ENCODE data around the gene GSDME.
A peak's percentile ranks its signal among the peaks of the same experiment; 100 is the strongest.

Gene GSDME

GRCh38 chr7:24757353-24758275, at the start of gene GSDME:
Gene GSDME (minus strand): TSS chr7:24757464. CDS start chr7:24749774, 7,690 bp downstream.
- FAIRE-seq, result no peak
- DNase-seq (ENCODE audit: insufficient read length, low spot score), result peak; percentile 33
- TF ChIP-seq CTCF (IDR thresholded peaks at IDR 0.05; ENCODE audit: insufficient read depth, missing control alignments), result no peak

GRCh38 chr7:24802300-24802699, 45.0 kb upstream of the GSDME start:
- no peak for FAIRE-seq
- no peak for TF ChIP-seq CTCF (IDR thresholded peaks at IDR 0.05; ENCODE audit: insufficient read depth, missing control alignments)
- no peak for DNase-seq (ENCODE audit: insufficient read length, low spot score)

- DNase-seq (ENCODE audit: insufficient read length, low spot score) (no peak), FAIRE-seq (no peak)
- TF ChIP-seq CTCF (IDR thresholded peaks at IDR 0.05; ENCODE audit: insufficient read depth, missing control alignments), result no peak
Measured at GRCh38 chr7:24801883-24802282, 44.6 kb upstream of the GSDME start.

- FAIRE-seq, result no peak
- TF ChIP-seq CTCF (IDR thresholded peaks at IDR 0.05; ENCODE audit: insufficient read depth, missing control alignments), result no peak
Measured at GRCh38 chr7:24800667-24801066, 43.4 kb upstream of the GSDME start.

GRCh38 chr7:24800073-24800472, 42.8 kb upstream of the GSDME start:
- no peak for TF ChIP-seq CTCF (IDR thresholded peaks at IDR 0.05; ENCODE audit: insufficient read depth, missing control alignments)
- no peak for FAIRE-seq
- no peak for DNase-seq (ENCODE audit: insufficient read length, low spot score)

More at GRCh38 chr7:24800667-24801066, 43.4 kb upstream of the GSDME start:
- no peak for DNase-seq (ENCODE audit: insufficient read length, low spot score)

- no peak for DNase-seq (ENCODE audit: insufficient read length, low spot score)
- no peak for FAIRE-seq
- TF ChIP-seq CTCF (IDR thresholded peaks at IDR 0.05; ENCODE audit: insufficient read depth, missing control alignments), result no peak
Measured at GRCh38 chr7:24799506-24799905, 42.2 kb upstream of the GSDME start.

GRCh38 chr7:24798261-24798660, 41.0 kb upstream of the GSDME start:
- FAIRE-seq (no peak), DNase-seq (ENCODE audit: insufficient read length, low spot score) (no peak)
- TF ChIP-seq CTCF (IDR thresholded peaks at IDR 0.05; ENCODE audit: insufficient read depth, missing control alignments), result no peak

Measured in D721Med (cell line).